HepG2 (cell line): ENCODE results near the gene DPY19L1. TPM values are rescaled to one million over a fixed set of nuclear protein-coding genes. Genes with fewer than 3 reads are reported as not detected.

Source experiments
- ATAC-seq: fragments of 200-7000 bp; cut with Tn5 transposase; 3 replicates; pipeline ENCODE4 v1.9.1; 2020; ENCODE audit warnings: mild to moderate bottlenecking, moderate library complexity
- BruUV-seq: library from RNA; stranded (reverse); fragments of 400-500 nt; replicated peaks from 2 replicates; lab custom pipeline; 2021; lab: Mats Ljungman, UMichigan
- CTCF ChIA-PET: fragments of 300-600 bp; formaldehyde crosslinking; extraction: SDS; loops from one replicate; lab custom pipeline; 2021; ENCODE audit warnings: low total read pairs, inconsistent platforms, low intra/inter-chr PET ratio; lab: Yijun Ruan, JAX
- POLR2A ChIA-PET: fragments of 350-600 bp; sonication (Branson Sonifier 250); formaldehyde crosslinking; loops from one replicate; lab custom pipeline; 2020; ENCODE audit warnings: antibody characterized with exemption, inconsistent platforms; lab: Yijun Ruan, JAX
- DNase-seq: peaks from one replicate; pipeline ENCODE4 v3.0.0-alpha.2; 2015; ENCODE audit warnings: low spot score
- FAIRE-seq: peaks from 3 replicates; lab custom pipeline; 2011; peaks lifted over from hg19 to GRCh38; lab: Jason Lieb, UNC
- H2AFZ ChIP-seq: one replicate; pipeline ENCODE4 v1.6.1; 2011; ENCODE audit warnings: low read length, inconsistent platforms
- H3K27ac ChIP-seq: fragments of 300-600 bp; 3 replicates; pipeline ENCODE4 v1.8.0; 2011; ENCODE audit warnings: mixed run types, mild to moderate bottlenecking, mixed read lengths, low read length, inconsistent platforms; ENCODE audit not compliant: insufficient read depth; ENCODE audit errors: extremely low read length
- H3K27me3 ChIP-seq, 2 experiments: fragments of 200-600 bp in 1 of 2; 2 replicates in 1 of 2; 3 replicates in 1 of 2; pipeline versions ENCODE4 v1.6.0 to v1.8.0; 2011; ENCODE audit warnings: low read length in 2 of 2, mild to moderate bottlenecking in 2 of 2, moderate library complexity in 2 of 2, inconsistent platforms in 1 of 2; ENCODE audit not compliant: insufficient read depth in 2 of 2, control insufficient read depth in 1 of 2
- H3K36me3 ChIP-seq, 2 experiments: fragments of 200-600 bp in 1 of 2; replicated peaks in 1 of 2; 2 replicates in 1 of 2; 3 replicates in 1 of 2; pipeline versions ENCODE4 v1.5.1 to v1.8.0; 2011; ENCODE audit warnings: low read length in 2 of 2, inconsistent platforms in 1 of 2; ENCODE audit not compliant: insufficient read depth in 2 of 2, control insufficient read depth in 1 of 2
- H3K4me1 ChIP-seq: 2 replicates; pipeline ENCODE4 v1.5.1; 2012; ENCODE audit warnings: low read length, inconsistent platforms; ENCODE audit not compliant: insufficient read depth
- H3K4me2 ChIP-seq: 2 replicates; pipeline ENCODE4 v1.6.0; 2011; ENCODE audit warnings: low read depth, low read length, inconsistent platforms
- H3K4me3 ChIP-seq, 3 experiments: fragments of 200-600 bp in 1 of 3; sonication (generic), shearing (Covaris generic) in 1 of 3; replicated peaks in 1 of 3; 2 replicates each; pipeline ENCODE4 v1.5.1; 2011 to 2016; ENCODE audit warnings: low read length in 3 of 3, inconsistent platforms in 2 of 3, low read depth in 2 of 3, mild to moderate bottlenecking in 2 of 3, control low read depth in 1 of 3, mixed read lengths in 1 of 3; ENCODE audit not compliant: insufficient read depth in 1 of 3
- H3K79me2 ChIP-seq: one replicate; pipeline ENCODE4 v1.6.1; 2011; ENCODE audit warnings: low read length, inconsistent platforms; ENCODE audit not compliant: insufficient read depth
- H3K9ac ChIP-seq: 2 replicates; pipeline ENCODE4 v1.6.0; 2011; ENCODE audit warnings: mild to moderate bottlenecking, low read depth, low read length, inconsistent platforms; ENCODE audit not compliant: insufficient read depth
- H3K9me3 ChIP-seq: 2 replicates; pipeline ENCODE4 v1.5.1; 2012; ENCODE audit warnings: mild to moderate bottlenecking, low read length
- H4K20me1 ChIP-seq: 2 replicates; pipeline ENCODE4 v1.6.0; 2011; ENCODE audit warnings: inconsistent platforms, mild to moderate bottlenecking, low read length, moderate library complexity; ENCODE audit not compliant: insufficient read depth
- ARID2 ChIP-seq: sonication (generic); formaldehyde crosslinking; IDR thresholded peaks from 2 replicates; pipeline ENCODE4 v1.8.1; 2022; ENCODE audit warnings: mild to moderate bottlenecking, missing genetic modification reagents, borderline replicate concordance
- BHLHE40 ChIP-seq: IDR thresholded peaks from 2 replicates; pipeline ENCODE4 v1.6.1; 2011; ENCODE audit warnings: low read length, improper control_type of control experiment
- CEBPG ChIP-seq: IDR thresholded peaks from 2 replicates; pipeline ENCODE4 v1.6.1; 2016
- CENPT ChIP-seq: sonication (generic); formaldehyde crosslinking; IDR thresholded peaks from 2 replicates; pipeline ENCODE4 v1.8.0; 2022; ENCODE audit warnings: low read depth, mild to moderate bottlenecking, moderate library complexity, missing genetic modification reagents
- ELF1 ChIP-seq: sonication (generic); formaldehyde crosslinking; IDR thresholded peaks from 2 replicates; pipeline ENCODE4 v1.4.0; 2020; ENCODE audit warnings: missing genetic modification reagents
- HDAC2 ChIP-seq: sonication (generic); formaldehyde crosslinking; IDR thresholded peaks from 2 replicates; pipeline ENCODE4 v1.4.0; 2020; ENCODE audit warnings: missing genetic modification reagents
- IKZF1 ChIP-seq: fragments of 450-650 bp; IDR thresholded peaks from 2 replicates; pipeline ENCODE4 v1.7.1; 2016
- KMT2A ChIP-seq: sonication (generic); formaldehyde crosslinking; IDR thresholded peaks from 2 replicates; pipeline ENCODE4 v1.4.0; 2020; ENCODE audit warnings: missing genetic modification reagents
- NFATC3 ChIP-seq: sonication (generic); formaldehyde crosslinking; IDR thresholded peaks from 2 replicates; pipeline ENCODE4 v1.5.1; 2020; ENCODE audit warnings: mild to moderate bottlenecking, missing genetic modification reagents
- NFRKB ChIP-seq: fragments of 450-650 bp; IDR thresholded peaks from 2 replicates; pipeline ENCODE4 v1.6.1; 2017
- PHF21A ChIP-seq: sonication (generic); formaldehyde crosslinking; IDR thresholded peaks from 2 replicates; pipeline ENCODE4 v1.5.0; 2020; ENCODE audit warnings: mild to moderate bottlenecking, missing genetic modification reagents
- PPARG ChIP-seq: conservative IDR thresholded peaks from 2 replicates; pipeline ENCODE4 v1.6.1; 2016; ENCODE audit warnings: missing biosample characterization, missing genetic modification reagents
- RBAK ChIP-seq: sonication (generic); formaldehyde crosslinking; IDR thresholded peaks from 2 replicates; pipeline ENCODE4 v1.5.1; 2020; ENCODE audit warnings: mild to moderate bottlenecking, missing genetic modification reagents
- RFX1 ChIP-seq: fragments of 450-650 bp; IDR thresholded peaks from 2 replicates; pipeline ENCODE4 v1.6.1; 2017
- SMARCC2 ChIP-seq: fragments of 450-650 bp; IDR thresholded peaks from 2 replicates; pipeline ENCODE4 v1.6.1; 2017; ENCODE audit warnings: antibody characterized with exemption, mild to moderate bottlenecking
- SOX6 ChIP-seq, 2 experiments: fragments of 450-650 bp in 1 of 2; sonication (generic) in 1 of 2; formaldehyde crosslinking in 1 of 2; IDR thresholded peaks; 2 replicates each; pipeline versions ENCODE4 v1.4.0 to v1.6.1; 2017 to 2020; ENCODE audit warnings: antibody characterized with exemption in 1 of 2, mild to moderate bottlenecking in 1 of 2, missing genetic modification reagents in 1 of 2
- ZBTB21 ChIP-seq: sonication (generic); formaldehyde crosslinking; IDR thresholded peaks from 2 replicates; pipeline ENCODE4 v1.4.0; 2020; ENCODE audit warnings: missing genetic modification reagents
- ZFP37 ChIP-seq: sonication (generic); formaldehyde crosslinking; IDR thresholded peaks from 2 replicates; pipeline ENCODE4 v1.4.0; 2020; ENCODE audit warnings: missing genetic modification reagents, borderline replicate concordance
- ZNF232 ChIP-seq: sonication (generic); formaldehyde crosslinking; IDR thresholded peaks from 2 replicates; pipeline ENCODE4 v1.4.0; 2020; ENCODE audit warnings: missing genetic modification reagents, borderline replicate concordance
- ZNF543 ChIP-seq: sonication (generic); formaldehyde crosslinking; IDR thresholded peaks from 2 replicates; pipeline ENCODE4 v1.4.0; 2020; ENCODE audit warnings: mild to moderate bottlenecking, missing genetic modification reagents
- ZNF552 ChIP-seq: sonication (generic); formaldehyde crosslinking; IDR thresholded peaks from 2 replicates; pipeline ENCODE4 v1.9.0; 2022; ENCODE audit warnings: missing genetic modification reagents, mild to moderate bottlenecking, borderline replicate concordance
- ZSCAN12 ChIP-seq: sonication (generic); formaldehyde crosslinking; IDR thresholded peaks from 2 replicates; pipeline ENCODE4 v1.9.0; 2021; ENCODE audit warnings: mild to moderate bottlenecking, missing genetic modification reagents
- WGBS: methylation state at CpG from one replicate; pipeline ENCODE4 v1.1.6; 2017; ENCODE audit warnings: low lambda C conversion rate; 5-methylcytosine and 5-hydroxymethylcytosine counted together
- in situ Hi-C: cut with HindIII; loops from 2 replicates; pipeline ENCODE4 v1.10.0; 2017; ENCODE audit warnings: low pct_unique_long_range_greater_than_20kb; ENCODE audit not compliant: extremely low pct_ligation_motif_present
- intact Hi-C: fragments of 100-400 bp; cut with micrococcal nuclease; formaldehyde crosslinking; loops from one replicate; pipeline ENCODE4 v1.10.0; 2022; ENCODE audit not compliant: unreplicated experiment
- polyA plus RNA-seq, 8 experiments: library from polyadenylated mRNA; depleted of rRNA in 3 of 8; stranded (reverse) in 7 of 8; unstranded in 1 of 8; fragments of >200 nt; fragmentation: Illumina TruSeq in 4 of 8; extraction: Trizol in 4 of 8; gene quantifications; 2 replicates each; pipeline versions ENCODE4 v1.2.1 to v1.2.3, GENCODE V29; 2011 to 2016; ENCODE audit warnings: low read depth in 4 of 8, missing spikeins in 1 of 8, mixed read lengths in 1 of 8; ENCODE audit not compliant: insufficient read depth in 1 of 8
- total RNA-seq, 5 experiments: library from RNA; depleted of rRNA; stranded (reverse); fragments of >200 nt; fragmentation: Illumina TruSeq; extraction: Trizol; gene quantifications; 2 replicates each; pipeline ENCODE4 v1.2.3, GENCODE V29; 2016; ENCODE audit warnings: low read depth in 1 of 5
- TF ChIP-seq, protein P1 (sequence below): sonication (generic); formaldehyde crosslinking; conservative IDR thresholded peaks from 2 replicates; pipeline ENCODE4 v1.4.0; 2020; ENCODE audit warnings: missing genetic modification reagents
- TF ChIP-seq, protein P2 (sequence below): sonication (generic); formaldehyde crosslinking; conservative IDR thresholded peaks from 2 replicates; pipeline ENCODE4 v1.4.0; 2020; ENCODE audit warnings: mild to moderate bottlenecking, missing genetic modification reagents, moderate library complexity
- TF ChIP-seq, protein P3 (sequence below): sonication (generic); formaldehyde crosslinking; IDR thresholded peaks from 2 replicates; pipeline ENCODE4 v1.4.0; 2020; ENCODE audit warnings: mild to moderate bottlenecking, missing genetic modification reagents

The DPY19L1 gene
- total and polyA plus RNA-seq, 2 of the 13 experiments (the other 11 are each of a cell fraction or from before 2014, with no cell fraction given) = 18.9 to 32.6 TPM

DNA sequence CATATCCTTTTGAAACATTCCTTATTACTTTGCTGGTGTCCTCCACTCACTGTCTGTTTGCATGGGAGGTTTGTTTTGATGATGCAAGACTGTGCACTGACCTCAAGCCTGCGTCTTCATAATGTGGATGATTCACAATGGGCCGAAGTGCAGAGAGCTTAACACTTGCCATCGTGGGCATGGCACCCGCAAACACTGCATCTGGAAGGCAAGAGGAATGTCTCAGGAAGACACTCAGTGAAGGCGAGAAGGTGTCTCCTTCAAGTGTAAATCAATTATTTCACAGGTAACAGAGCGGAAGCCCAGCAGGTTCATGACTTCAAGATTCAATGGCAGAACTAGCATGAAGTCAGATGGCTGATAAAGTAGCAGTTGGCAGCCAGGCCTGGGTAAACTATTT lies 98.1 kb downstream of the DPY19L1 start:
- Histone ChIP-seq H3K4me2 (0 out of 2 replicates have a peak overlapping the region, but pooled peaks have one; percentile 18), H3K79me2 (no peaks in the 10 kb centered on the region), H4K20me1 (no peaks in the 10 kb centered on the region), H3K36me3 (0 out of 5 replicates have a peak, but pooled peaks cover 0 to 2% of the 10 kb centered on the region in 2 experiments), H3K9ac (no peak overlapping the region), H3K9me3 (no peaks in the 10 kb centered on the region), H3K27me3 (no peaks in the 10 kb centered on the region), H3K4me3 (no peak overlapping the region), H2AFZ (no peak overlapping the region), H3K27ac (peak overlapping the region; percentile 13), H3K4me1 (peaks cover 34% of the 10 kb centered on the region)
- POLR2A ChIA-PET = interaction anchor here (0.8 to 2.6 kb wide), 2 partner anchors 181 to 183 kb away, joined by 3 to 12 read pairs; no protein-coding TSS in a partner anchor
- in situ Hi-C loops = no loop called here
- WGBS = 38% methylated on average over 6 of the region's 6 CpGs
- intact Hi-C loops = no loop called here
- ATAC-seq (peak; percentile 86), DNase-seq (peak; percentile 78), FAIRE-seq (peak; percentile 37)
- CTCF ChIA-PET = no interaction called here
- no TSS peak for BruUV-seq
- TF ChIP-seq ZNF232 (CRISPR knock-in tag) = no peak
- TF ChIP-seq PHF21A (CRISPR knock-in tag) = 0 out of 2 replicates have a peak, but pooled peaks have one; percentile 43
- no peak for TF ChIP-seq NFATC3 (CRISPR knock-in tag)
- no peak for TF ChIP-seq ZNF552
- peak; percentile 80 for TF ChIP-seq HDAC2 (CRISPR knock-in tag)
- no peak for TF ChIP-seq ZFP37
- TF ChIP-seq BHLHE40 = no peak
- TF ChIP-seq, protein P1, sequence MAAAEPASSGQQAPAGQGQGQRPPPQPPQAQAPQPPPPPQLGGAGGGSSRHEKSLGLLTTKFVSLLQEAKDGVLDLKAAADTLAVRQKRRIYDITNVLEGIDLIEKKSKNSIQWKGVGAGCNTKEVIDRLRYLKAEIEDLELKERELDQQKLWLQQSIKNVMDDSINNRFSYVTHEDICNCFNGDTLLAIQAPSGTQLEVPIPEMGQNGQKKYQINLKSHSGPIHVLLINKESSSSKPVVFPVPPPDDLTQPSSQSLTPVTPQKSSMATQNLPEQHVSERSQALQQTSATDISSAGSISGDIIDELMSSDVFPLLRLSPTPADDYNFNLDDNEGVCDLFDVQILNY (CRISPR knock-in tag) = no peak
- TF ChIP-seq, protein P2, sequence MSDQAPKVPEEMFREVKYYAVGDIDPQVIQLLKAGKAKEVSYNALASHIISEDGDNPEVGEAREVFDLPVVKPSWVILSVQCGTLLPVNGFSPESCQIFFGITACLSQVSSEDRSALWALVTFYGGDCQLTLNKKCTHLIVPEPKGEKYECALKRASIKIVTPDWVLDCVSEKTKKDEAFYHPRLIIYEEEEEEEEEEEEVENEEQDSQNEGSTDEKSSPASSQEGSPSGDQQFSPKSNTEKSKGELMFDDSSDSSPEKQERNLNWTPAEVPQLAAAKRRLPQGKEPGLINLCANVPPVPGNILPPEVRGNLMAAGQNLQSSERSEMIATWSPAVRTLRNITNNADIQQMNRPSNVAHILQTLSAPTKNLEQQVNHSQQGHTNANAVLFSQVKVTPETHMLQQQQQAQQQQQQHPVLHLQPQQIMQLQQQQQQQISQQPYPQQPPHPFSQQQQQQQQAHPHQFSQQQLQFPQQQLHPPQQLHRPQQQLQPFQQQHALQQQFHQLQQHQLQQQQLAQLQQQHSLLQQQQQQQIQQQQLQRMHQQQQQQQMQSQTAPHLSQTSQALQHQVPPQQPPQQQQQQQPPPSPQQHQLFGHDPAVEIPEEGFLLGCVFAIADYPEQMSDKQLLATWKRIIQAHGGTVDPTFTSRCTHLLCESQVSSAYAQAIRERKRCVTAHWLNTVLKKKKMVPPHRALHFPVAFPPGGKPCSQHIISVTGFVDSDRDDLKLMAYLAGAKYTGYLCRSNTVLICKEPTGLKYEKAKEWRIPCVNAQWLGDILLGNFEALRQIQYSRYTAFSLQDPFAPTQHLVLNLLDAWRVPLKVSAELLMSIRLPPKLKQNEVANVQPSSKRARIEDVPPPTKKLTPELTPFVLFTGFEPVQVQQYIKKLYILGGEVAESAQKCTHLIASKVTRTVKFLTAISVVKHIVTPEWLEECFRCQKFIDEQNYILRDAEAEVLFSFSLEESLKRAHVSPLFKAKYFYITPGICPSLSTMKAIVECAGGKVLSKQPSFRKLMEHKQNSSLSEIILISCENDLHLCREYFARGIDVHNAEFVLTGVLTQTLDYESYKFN (CRISPR knock-in tag) = peak; percentile 59
- no peak for TF ChIP-seq CENPT (CRISPR knock-in tag)
- no peak for TF ChIP-seq ARID2 (CRISPR knock-in tag)
- no peak for TF ChIP-seq IKZF1
- TF ChIP-seq KMT2A (CRISPR knock-in tag) = 0 out of 2 replicates have a peak, but pooled peaks have one; percentile 40
- TF ChIP-seq CEBPG (CRISPR knock-in tag) = peak; percentile 97
- TF ChIP-seq RBAK = no peak
- 0 out of 2 replicates have a peak, but pooled peaks have one; percentile 20 for TF ChIP-seq PPARG
- TF ChIP-seq ZBTB21 = peak; percentile 80
- TF ChIP-seq SOX6 (IDR thresholded peaks at IDR 0.05) = no peak
- peak; percentile 85 for TF ChIP-seq SOX6 (CRISPR knock-in tag; IDR thresholded peaks at IDR 0.05)
- TF ChIP-seq ZSCAN12 (CRISPR knock-in tag) = no peak
- no peak for TF ChIP-seq SMARCC2
- no peak for TF ChIP-seq ZNF543
- no peak for TF ChIP-seq RFX1
- TF ChIP-seq ELF1 (CRISPR knock-in tag) = peak; percentile 28; the same call in 1 of the 2 replicates
- TF ChIP-seq, protein P3, sequence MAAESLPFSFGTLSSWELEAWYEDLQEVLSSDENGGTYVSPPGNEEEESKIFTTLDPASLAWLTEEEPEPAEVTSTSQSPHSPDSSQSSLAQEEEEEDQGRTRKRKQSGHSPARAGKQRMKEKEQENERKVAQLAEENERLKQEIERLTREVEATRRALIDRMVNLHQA = no peak
- no peak for TF ChIP-seq NFRKB
